ENCODE measurements around the gene ARHGAP5.
"Not testable (repeated sequence)": the region's sequence is repeated elsewhere in the genome, so short reads cannot be mapped to it uniquely, and the experiment has no call there.

ARHGAP5 gene

GRCh38 chr14:32126899-32127730 lies 50.0 kb downstream of the ARHGAP5 start:
- not testable (repeated sequence) for DNase-seq

GRCh38 chr14:32127731-32128654 lies 50.9 kb downstream of the ARHGAP5 start:
- DNase-seq: not testable (repeated sequence)

- DNase-seq: no peak
These were observed 51.6 kb downstream of the ARHGAP5 start for GRCh38 chr14:32128703-32129102.

GRCh38 chr14:32129124-32129523 lies 52.0 kb downstream of the ARHGAP5 start:
- DNase-seq: no peak

- DNase-seq: not testable (repeated sequence)
These were observed 54.6 kb downstream of the ARHGAP5 start for GRCh38 chr14:32131689-32132088.

- no peak for DNase-seq
These were observed 57.5 kb downstream of the ARHGAP5 start for GRCh38 chr14:32134448-32135097.

GRCh38 chr14:32136027-32136825 lies 59.1 kb downstream of the ARHGAP5 start:
- no peak for DNase-seq

- no peak for DNase-seq
These were observed 60.2 kb downstream of the ARHGAP5 start for GRCh38 chr14:32137313-32137712.

GRCh38 chr14:32137892-32138291 lies 60.8 kb downstream of the ARHGAP5 start:
- DNase-seq: no peak

GRCh38 chr14:32142341-32142740 lies 65.2 kb downstream of the ARHGAP5 start:
- no peak for DNase-seq

GRCh38 chr14:32142754-32143437 lies 65.8 kb downstream of the ARHGAP5 start:
- no peak for DNase-seq

- DNase-seq: no peak
These were observed 73.3 kb downstream of the ARHGAP5 start for GRCh38 chr14:32150392-32150791.

GRCh38 chr14:32166029-32166428 lies 88.9 kb downstream of the ARHGAP5 start:
- no peak for DNase-seq

GRCh38 chr14:32166924-32167323 lies 89.8 kb downstream of the ARHGAP5 start:
- no peak for DNase-seq

- no peak for DNase-seq
These were observed 90.8 kb downstream of the ARHGAP5 start for GRCh38 chr14:32167907-32168306.

GRCh38 chr14:32169191-32169590 lies 92.1 kb downstream of the ARHGAP5 start:
- DNase-seq: no peak

GRCh38 chr14:32171469-32171868 lies 94.4 kb downstream of the ARHGAP5 start:
- no peak for DNase-seq

GRCh38 chr14:32183151-32184058 lies 106.3 kb downstream of the ARHGAP5 start:
- DNase-seq: no peak

- no peak for DNase-seq
These were observed 108.0 kb downstream of the ARHGAP5 start for GRCh38 chr14:32185097-32185496.

- no peak for DNase-seq
These were observed 109.1 kb downstream of the ARHGAP5 start for GRCh38 chr14:32186248-32186647.

- DNase-seq: no peak
These were observed 112.7 kb downstream of the ARHGAP5 start for GRCh38 chr14:32189811-32190210.
